Sigmoid colon (tissue), 7 donors: ENCODE results near the gene FAM50A. TPM values are rescaled to one million over a fixed set of nuclear protein-coding genes. Genes with fewer than 3 reads are reported as not detected.
"Not testable (repeated sequence)": the region's sequence is repeated elsewhere in the genome, so short reads cannot be mapped to it uniquely, and the experiment has no call there.

Source experiments
- DNase-seq: peaks from one replicate; pipeline ENCODE4 v3.0.0-alpha.2; 2019
- H3K27ac ChIP-seq, 4 donors: fragments of 200-600 bp; sonication (generic); one replicate each; pipeline ENCODE4 v1.5.1; 2016 to 2019; ENCODE audit warnings: mild to moderate bottlenecking in 1 of 4
- H3K27me3 ChIP-seq, 3 donors: fragments of 200-600 bp; sonication (generic); one replicate each; pipeline ENCODE4 v1.5.1; 2019; ENCODE audit warnings: mild to moderate bottlenecking in 1 of 3
- H3K36me3 ChIP-seq, 4 donors: fragments of 200-600 bp; sonication (generic); one replicate each; pipeline ENCODE4 v1.5.1; 2016 to 2019
- H3K4me1 ChIP-seq, 4 donors: fragments of 200-600 bp; sonication (generic); one replicate each; pipeline ENCODE4 v1.5.1; 2017 to 2019
- H3K4me3 ChIP-seq, 4 donors: fragments of 200-600 bp; sonication (generic); one replicate each; pipeline ENCODE4 v1.5.1; 2017 to 2019; ENCODE audit warnings: mild to moderate bottlenecking in 2 of 4, moderate library complexity in 1 of 4
- H3K9me3 ChIP-seq, 4 donors: fragments of 200-600 bp in 3 of 4; sonication (generic) in 3 of 4; one replicate each; pipeline versions ENCODE4 v1.5.1 to v1.6.1; 2013 to 2019
- CTCF ChIP-seq, 4 experiments: fragments of 450-650 bp in 3 of 4; fragments of 200-600 bp in 1 of 4; IDR thresholded peaks; one replicate each; pipeline ENCODE4 v1.5.1; 2016 to 2019; ENCODE audit warnings: antibody characterized with exemption in 4 of 4, mild to moderate bottlenecking in 3 of 4, moderate library complexity in 2 of 4
- EP300 ChIP-seq, 4 donors: sonication (generic); formaldehyde crosslinking; IDR thresholded peaks; one replicate each; pipeline ENCODE4 v1.6.1; 2017; ENCODE audit warnings: antibody characterized with exemption in 4 of 4
- POLR2A ChIP-seq, 2 donors: fragments of 450-650 bp; IDR thresholded peaks; one replicate each; pipeline ENCODE4 v1.6.1; 2016; ENCODE audit warnings: antibody characterized with exemption in 2 of 2, mild to moderate bottlenecking in 2 of 2, moderate library complexity in 2 of 2
- POLR2AphosphoS5 ChIP-seq, 4 donors: sonication (generic); formaldehyde crosslinking; IDR thresholded peaks; one replicate each; pipeline ENCODE4 v1.6.1; 2017; ENCODE audit warnings: antibody characterized with exemption in 4 of 4
- WGBS, 2 donors: extraction: QIAGEN DNeasy Blood & Tissue Kit; methylation state at CpG; one replicate each; pipeline ENCODE4 v1.1.7; 2013; 5-methylcytosine and 5-hydroxymethylcytosine counted together
- intact Hi-C: fragments of 100-400 bp; cut with DNase I; formaldehyde crosslinking; loops from one replicate; pipeline ENCODE4 v1.15.1; 2023
- polyA plus RNA-seq, 3 donors: library from polyadenylated mRNA; stranded (reverse); fragments of 200-250 nt; gene quantifications; one replicate each; pipeline ENCODE4 v1.2.3, GENCODE V29; 2013
- small RNA-seq, 3 donors: library from RNA; depleted of rRNA; stranded (forward); fragments of <200 nt; gene quantifications; one replicate each; pipeline ENCODE3, GENCODE V24; 2016
- total RNA-seq, 4 donors: library from RNA; depleted of rRNA; stranded (reverse); fragments of >200 nt; gene quantifications; one replicate each; pipeline ENCODE4 v1.1.0, GENCODE V29; 2016
- donor health status: healthy with polysubstance abuse.
- donor health status: Bipolar disorder and iron deficiency.
- donor health status: healthy.

The FAM50A gene
- total and polyA plus RNA-seq, 7 donors, result 40.5 to 85.1 (median 61.9) TPM

DNA sequence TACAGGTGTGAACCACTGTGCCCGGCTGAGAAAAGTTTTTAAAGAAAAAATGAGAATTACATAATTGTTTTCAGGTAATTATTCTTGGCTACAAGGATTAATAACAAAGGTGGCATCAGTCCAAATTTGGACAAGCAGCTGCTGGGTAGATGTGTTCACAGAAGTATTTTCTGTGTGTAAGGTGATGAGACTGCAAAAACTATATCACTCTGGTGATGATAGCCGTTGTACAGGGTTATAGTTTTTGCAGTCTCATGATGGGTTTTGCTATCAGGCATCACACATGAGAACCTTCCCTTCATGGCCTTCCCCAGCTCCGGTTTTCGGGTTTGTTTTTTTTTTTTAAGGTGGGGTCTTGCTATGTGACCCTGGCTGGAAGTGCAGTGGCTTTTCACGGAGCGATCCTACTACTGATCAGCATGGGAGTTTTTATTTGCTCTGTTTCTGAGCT is 51.6 kb downstream of the FAM50A start:
- 75 to 90% methylated on average over 6 of the region's 6 CpGs for WGBS, 2 donors
- no peaks in the 10 kb centered on the region for H3K36me3 ChIP-seq
- TF ChIP-seq EP300 (IDR thresholded peaks at IDR 0.05), result no peak
- TF ChIP-seq POLR2A (IDR thresholded peaks at IDR 0.05), result no peak
- TF ChIP-seq POLR2AphosphoS5 (IDR thresholded peaks at IDR 0.05), result no peak
- TF ChIP-seq CTCF (IDR thresholded peaks at IDR 0.05), result no peak
- H3K4me1 ChIP-seq, result no peaks in the 10 kb centered on the region
- no peak overlapping the region for H3K4me3 ChIP-seq
- no peak for DNase-seq
- no peaks in the 10 kb centered on the region for H3K9me3 ChIP-seq
- intact Hi-C loops, result no loop called here
- H3K27me3 ChIP-seq, result no peaks in the 10 kb centered on the region
- H3K27ac ChIP-seq, result no peak overlapping the region

DNA sequence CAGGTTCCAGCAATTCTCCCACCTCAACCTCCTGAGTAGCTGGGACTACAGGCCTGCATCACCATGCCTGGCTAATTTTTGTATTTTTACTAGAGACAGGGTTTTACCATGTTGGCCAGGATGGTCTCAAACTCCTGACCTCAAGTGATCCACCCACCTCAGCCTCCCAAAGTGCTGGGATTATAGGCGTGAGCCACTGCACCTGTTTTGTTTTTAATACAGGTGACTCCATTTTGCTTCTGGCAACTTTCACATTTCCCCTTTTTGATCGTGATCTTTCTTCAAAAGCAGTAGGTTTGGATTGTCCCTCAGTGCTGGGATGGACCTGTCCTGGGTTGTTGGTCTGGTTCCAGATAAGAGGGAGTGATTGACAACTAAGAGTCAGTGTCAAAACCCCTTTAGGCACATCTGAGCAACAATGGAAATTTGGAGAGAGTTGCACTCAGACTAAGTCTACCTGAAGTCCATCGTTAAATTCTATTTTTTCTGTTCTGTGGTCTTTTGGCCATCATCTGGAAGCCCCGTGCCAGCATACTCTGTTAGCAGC is 52.7 kb downstream of the FAM50A start:
- H3K4me3 ChIP-seq, H3K27ac ChIP-seq, H3K4me1 ChIP-seq, H3K27me3 ChIP-seq, intact Hi-C loops, H3K9me3 ChIP-seq, DNase-seq, H3K36me3 ChIP-seq: not testable (repeated sequence)
- 82 to 83% methylated on average over 4 of the region's 4 CpGs for WGBS, 2 donors

Small RNA genes lying within 50 kb of the gene (small RNA-seq; reads per million reads assigned to genes)
- gene MIR6858 (0 reads per million in 3 donors), gene RN7SL697P (0 reads per million in 3 donors), gene SNORA70 (0 reads per million in 3 donors)

Other genes with a start within 250 kb of the FAM50A start
- not detected for gene OPN1MW2, start 224.4 kb upstream of the FAM50A start, total RNA-seq
- gene OPN1MW2, start 224.4 kb upstream of the FAM50A start, polyA plus RNA-seq, result not detected
- gene OPN1MW3, start 186.6 kb upstream of the FAM50A start, total RNA-seq, result under 1 TPM in 1 of 4 donors, not detected in 3; 0.54 TPM
- not detected for gene OPN1MW3, start 186.6 kb upstream of the FAM50A start, polyA plus RNA-seq
- not detected for gene TEX28, start 149.0 kb upstream of the FAM50A start, total RNA-seq
- gene TEX28, start 149.0 kb upstream of the FAM50A start, polyA plus RNA-seq, result not detected
- under 1 TPM in 1 of 4 donors, not detected in 3; under 0.01 TPM for gene TKTL1, start 148.3 kb upstream of the FAM50A start, total RNA-seq
- under 1 TPM in 1 of 3 donors, not detected in 2; 0.31 TPM for gene TKTL1, start 148.3 kb upstream of the FAM50A start, polyA plus RNA-seq
- gene FLNA, start 69.5 kb upstream of the FAM50A start, total RNA-seq, result 1,000 to 10,000 TPM; 2,494 to 9,435 (median 5,341) TPM
- gene FLNA, start 69.5 kb upstream of the FAM50A start, polyA plus RNA-seq, result 100 to 1,000 TPM in 1 of 3 donors, 10 to 100 TPM in 2; 27.0 to 442 (median 42.0) TPM
- 10 to 100 TPM; 44.3 to 66.8 (median 48.6) TPM for gene EMD, start 64.8 kb upstream of the FAM50A start, total RNA-seq
- gene EMD, start 64.8 kb upstream of the FAM50A start, polyA plus RNA-seq, result 10 to 100 TPM; 40.7 to 87.9 (median 42.6) TPM
- 1,000 to 10,000 TPM; 3,138 to 8,651 (median 6,770) TPM for gene RPL10, start 45.8 kb upstream of the FAM50A start, total RNA-seq
- gene RPL10, start 45.8 kb upstream of the FAM50A start, polyA plus RNA-seq, result 1,000 to 10,000 TPM; 4,760 to 8,094 (median 5,003) TPM
- gene DNASE1L1, start 34.9 kb upstream of the FAM50A start, total RNA-seq, result 10 to 100 TPM; 10.9 to 21.8 (median 16.6) TPM
- gene DNASE1L1, start 34.9 kb upstream of the FAM50A start, polyA plus RNA-seq, result 10 to 100 TPM; 15.5 to 25.7 (median 17.4) TPM
- gene TAFAZZIN, start 32.6 kb upstream of the FAM50A start, total RNA-seq, result 10 to 100 TPM; 35.7 to 58.2 (median 36.6) TPM
- gene TAFAZZIN, start 32.6 kb upstream of the FAM50A start, polyA plus RNA-seq, result 10 to 100 TPM in 1 of 3 donors, 1 to 10 TPM in 2; 8.4 to 48.0 (median 9.2) TPM
- 10 to 100 TPM; 16.5 to 54.6 (median 27.0) TPM for gene ATP6AP1, start 15.5 kb upstream of the FAM50A start, total RNA-seq
- gene ATP6AP1, start 15.5 kb upstream of the FAM50A start, polyA plus RNA-seq, result 10 to 100 TPM; 18.6 to 87.7 (median 39.1) TPM
- gene GDI1, start 7.0 kb upstream of the FAM50A start, total RNA-seq, result 100 to 1,000 TPM in 1 of 4 donors, 10 to 100 TPM in 3; 71.7 to 101 (median 86.1) TPM
- gene GDI1, start 7.0 kb upstream of the FAM50A start, polyA plus RNA-seq, result 10 to 100 TPM; 50.9 to 75.4 (median 51.1) TPM
- 10 to 100 TPM in 1 of 4 donors, 1 to 10 TPM in 3; 3.1 to 12.7 (median 5.9) TPM for gene PLXNA3, start 14.1 kb downstream of the FAM50A start, total RNA-seq
- 10 to 100 TPM in 1 of 3 donors, 1 to 10 TPM in 2; 4.2 to 22.9 (median 8.6) TPM for gene PLXNA3, start 14.1 kb downstream of the FAM50A start, polyA plus RNA-seq
- gene LAGE3, start 35.1 kb downstream of the FAM50A start, total RNA-seq, result 10 to 100 TPM; 15.5 to 32.7 (median 22.4) TPM
- gene LAGE3, start 35.1 kb downstream of the FAM50A start, polyA plus RNA-seq, result 10 to 100 TPM; 12.7 to 25.4 (median 21.6) TPM
- 10 to 100 TPM; 31.6 to 51.0 (median 44.1) TPM for gene UBL4A, start 42.5 kb downstream of the FAM50A start, total RNA-seq
- gene UBL4A, start 42.5 kb downstream of the FAM50A start, polyA plus RNA-seq, result 10 to 100 TPM; 36.5 to 44.4 (median 36.5) TPM
- 10 to 100 TPM; 17.5 to 28.8 (median 20.7) TPM for gene SLC10A3, start 46.5 kb downstream of the FAM50A start, total RNA-seq
- gene SLC10A3, start 46.5 kb downstream of the FAM50A start, polyA plus RNA-seq, result 10 to 100 TPM; 12.9 to 22.6 (median 18.0) TPM
- 10 to 100 TPM; 30.7 to 49.0 (median 40.6) TPM for gene FAM3A, start 72.1 kb downstream of the FAM50A start, total RNA-seq
- gene FAM3A, start 72.1 kb downstream of the FAM50A start, polyA plus RNA-seq, result 10 to 100 TPM; 49.7 to 64.9 (median 57.1) TPM
- gene G6PD, start 102.7 kb downstream of the FAM50A start, total RNA-seq, result 10 to 100 TPM; 15.0 to 32.1 (median 19.8) TPM
- 10 to 100 TPM in 2 of 3 donors, 1 to 10 TPM in 1; 9.0 to 34.6 (median 17.8) TPM for gene G6PD, start 102.7 kb downstream of the FAM50A start, polyA plus RNA-seq
- 10 to 100 TPM in 3 of 4 donors, 1 to 10 TPM in 1; 9.2 to 27.4 (median 13.3) TPM for gene IKBKG, start 103.5 kb downstream of the FAM50A start, total RNA-seq
- 10 to 100 TPM; 13.2 to 28.9 (median 17.8) TPM for gene IKBKG, start 103.5 kb downstream of the FAM50A start, polyA plus RNA-seq
- under 1 TPM in 1 of 4 donors, not detected in 3; 0.54 TPM for gene CTAG1A, start 141.0 kb downstream of the FAM50A start, total RNA-seq
- gene CTAG1A, start 141.0 kb downstream of the FAM50A start, polyA plus RNA-seq, result not detected
- not detected for gene CTAG1B, start 175.1 kb downstream of the FAM50A start, total RNA-seq
- not detected for gene CTAG1B, start 175.1 kb downstream of the FAM50A start, polyA plus RNA-seq
- gene CTAG2, start 209.4 kb downstream of the FAM50A start, total RNA-seq, result not detected
- gene CTAG2, start 209.4 kb downstream of the FAM50A start, polyA plus RNA-seq, result 1 to 10 TPM in 1 of 3 donors, not detected in 2; 3.0 TPM